ENCODE data around the gene MYO18A.

DNA sequence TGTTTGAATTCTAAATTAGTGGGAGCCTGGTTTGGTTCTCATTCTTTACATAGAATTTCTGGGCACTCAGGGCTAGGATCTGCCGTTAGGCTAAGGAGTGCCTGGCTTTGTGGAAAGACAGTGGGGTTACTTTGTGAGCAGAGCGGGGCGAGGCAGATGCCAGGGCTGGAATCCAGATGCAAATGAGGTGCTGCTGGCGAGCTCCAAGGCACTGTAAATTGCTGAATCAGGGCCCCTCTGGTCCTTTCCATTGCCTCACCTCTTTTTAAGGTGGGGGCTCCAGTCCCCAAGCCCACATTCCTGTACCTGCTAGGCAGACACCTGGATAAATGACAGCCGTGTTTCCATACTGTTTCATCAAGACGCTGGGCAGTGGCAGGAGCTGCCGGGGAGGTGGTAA lies 103.5 kb downstream of the MYO18A start:
- TF ChIP-seq, protein P1, sequence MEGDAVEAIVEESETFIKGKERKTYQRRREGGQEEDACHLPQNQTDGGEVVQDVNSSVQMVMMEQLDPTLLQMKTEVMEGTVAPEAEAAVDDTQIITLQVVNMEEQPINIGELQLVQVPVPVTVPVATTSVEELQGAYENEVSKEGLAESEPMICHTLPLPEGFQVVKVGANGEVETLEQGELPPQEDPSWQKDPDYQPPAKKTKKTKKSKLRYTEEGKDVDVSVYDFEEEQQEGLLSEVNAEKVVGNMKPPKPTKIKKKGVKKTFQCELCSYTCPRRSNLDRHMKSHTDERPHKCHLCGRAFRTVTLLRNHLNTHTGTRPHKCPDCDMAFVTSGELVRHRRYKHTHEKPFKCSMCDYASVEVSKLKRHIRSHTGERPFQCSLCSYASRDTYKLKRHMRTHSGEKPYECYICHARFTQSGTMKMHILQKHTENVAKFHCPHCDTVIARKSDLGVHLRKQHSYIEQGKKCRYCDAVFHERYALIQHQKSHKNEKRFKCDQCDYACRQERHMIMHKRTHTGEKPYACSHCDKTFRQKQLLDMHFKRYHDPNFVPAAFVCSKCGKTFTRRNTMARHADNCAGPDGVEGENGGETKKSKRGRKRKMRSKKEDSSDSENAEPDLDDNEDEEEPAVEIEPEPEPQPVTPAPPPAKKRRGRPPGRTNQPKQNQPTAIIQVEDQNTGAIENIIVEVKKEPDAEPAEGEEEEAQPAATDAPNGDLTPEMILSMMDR (IDR thresholded peaks at IDR 0.05), result no peak
- no peak for TF ChIP-seq ZFX (IDR thresholded peaks at IDR 0.05; ENCODE audit: borderline replicate concordance)

Data from 22Rv1 (cell line).